ENCODE data around the gene PAFAH1B1.

PAFAH1B1 gene

GRCh38 chr17:2688351-2689342 lies 95.2 kb downstream of the PAFAH1B1 start:
- no peak overlapping the region for H3K4me3 ChIP-seq (ENCODE audit: low read length)
- no peak for TF ChIP-seq CTCF (conservative IDR thresholded peaks at IDR 0.05; ENCODE audit: low read length)
- no peak for DNase-seq (ENCODE audit: low read depth)

DNA sequence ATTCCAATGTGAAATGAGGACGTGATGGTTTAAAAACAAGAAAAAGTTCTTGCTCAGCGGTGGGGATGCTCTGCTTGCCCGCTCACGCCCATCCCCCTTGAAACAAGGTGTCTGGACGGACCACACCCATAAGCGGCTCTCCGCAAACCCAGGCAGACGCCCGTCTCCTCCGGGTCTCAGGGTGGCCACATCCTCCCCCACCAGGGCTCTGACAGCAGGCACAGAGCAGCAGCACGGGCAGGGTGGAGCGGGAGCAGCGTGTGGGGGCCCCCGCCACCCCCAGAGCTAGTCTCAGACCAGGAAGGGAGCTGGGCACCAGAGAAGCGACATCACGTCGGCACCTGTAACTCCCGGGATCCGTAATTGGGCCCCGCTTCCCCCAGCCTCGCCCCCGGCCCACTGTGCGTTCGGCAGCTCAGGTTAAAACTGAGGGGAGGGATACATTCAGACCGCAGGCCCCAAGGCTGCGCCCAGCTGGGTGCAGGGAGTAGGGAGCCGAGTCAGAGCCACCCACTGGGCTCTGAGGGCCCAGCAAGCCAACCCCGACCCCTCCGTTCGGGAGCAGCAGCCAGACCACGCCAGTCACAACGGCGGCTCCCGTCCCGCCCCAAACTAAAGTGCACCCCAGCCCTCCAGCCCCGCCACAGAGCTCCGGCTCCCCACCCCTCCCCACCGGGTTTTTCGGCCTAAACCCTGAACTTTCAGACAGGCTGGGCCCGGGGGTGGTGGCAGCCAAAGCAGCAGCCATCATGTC lies 96.1 kb downstream of the PAFAH1B1 start:
- TF ChIP-seq CTCF (conservative IDR thresholded peaks at IDR 0.05; ENCODE audit: low read length) = no peak
- H3K4me3 ChIP-seq (ENCODE audit: low read length) = no peak overlapping the region
- DNase-seq (ENCODE audit: low read depth) = no peak

- no peak for TF ChIP-seq CTCF (conservative IDR thresholded peaks at IDR 0.05; ENCODE audit: low read length)
- H3K4me3 ChIP-seq (ENCODE audit: low read length) = no peak overlapping the region
- DNase-seq (ENCODE audit: low read depth) = no peak
Measured at GRCh38 chr17:2690165-2691068, 97.0 kb downstream of the PAFAH1B1 start.

DNA sequence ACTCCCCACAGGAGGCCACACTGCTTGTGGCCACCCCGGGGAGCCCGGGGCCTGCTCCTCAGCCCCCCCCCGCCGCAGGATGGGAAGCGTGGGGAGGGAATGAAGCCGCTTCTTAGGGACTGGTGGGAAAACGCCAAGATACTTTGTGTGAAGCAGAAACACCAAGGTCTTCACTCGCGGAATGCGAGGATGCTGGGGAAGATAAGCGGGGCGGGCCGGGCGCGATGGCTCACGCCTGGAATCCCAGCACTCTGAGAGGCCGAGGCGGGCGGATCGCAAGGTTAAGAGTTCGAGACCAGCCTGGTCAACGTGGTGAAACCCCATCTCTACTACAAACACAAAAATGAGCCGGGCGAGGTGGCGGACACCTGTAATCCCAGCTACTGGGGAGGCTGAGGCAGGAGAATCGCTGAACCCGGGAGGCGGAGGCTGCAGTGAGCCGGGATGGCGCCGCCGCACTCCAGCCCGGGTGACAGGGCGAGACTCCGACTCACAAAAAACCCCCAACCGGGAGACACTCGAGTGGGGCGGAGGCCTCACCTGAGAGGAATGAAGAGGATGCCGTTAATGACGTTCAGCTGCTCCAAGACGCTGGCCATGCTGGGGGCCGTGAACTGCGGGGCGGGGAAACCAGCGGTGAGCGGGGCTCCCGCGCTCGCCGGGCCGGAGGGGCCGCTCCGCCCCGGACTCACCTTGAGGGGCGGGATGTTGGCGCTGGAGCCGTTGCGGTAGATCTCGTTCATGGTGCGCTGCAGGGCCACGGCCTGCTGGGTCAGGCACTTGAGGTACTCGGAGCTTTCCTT lies 97.8 kb downstream of the PAFAH1B1 start:
- no peak overlapping the region for H3K4me3 ChIP-seq (ENCODE audit: low read length)
- no peak for TF ChIP-seq CTCF (conservative IDR thresholded peaks at IDR 0.05; ENCODE audit: low read length)
- DNase-seq (ENCODE audit: low read depth) = no peak

DNA sequence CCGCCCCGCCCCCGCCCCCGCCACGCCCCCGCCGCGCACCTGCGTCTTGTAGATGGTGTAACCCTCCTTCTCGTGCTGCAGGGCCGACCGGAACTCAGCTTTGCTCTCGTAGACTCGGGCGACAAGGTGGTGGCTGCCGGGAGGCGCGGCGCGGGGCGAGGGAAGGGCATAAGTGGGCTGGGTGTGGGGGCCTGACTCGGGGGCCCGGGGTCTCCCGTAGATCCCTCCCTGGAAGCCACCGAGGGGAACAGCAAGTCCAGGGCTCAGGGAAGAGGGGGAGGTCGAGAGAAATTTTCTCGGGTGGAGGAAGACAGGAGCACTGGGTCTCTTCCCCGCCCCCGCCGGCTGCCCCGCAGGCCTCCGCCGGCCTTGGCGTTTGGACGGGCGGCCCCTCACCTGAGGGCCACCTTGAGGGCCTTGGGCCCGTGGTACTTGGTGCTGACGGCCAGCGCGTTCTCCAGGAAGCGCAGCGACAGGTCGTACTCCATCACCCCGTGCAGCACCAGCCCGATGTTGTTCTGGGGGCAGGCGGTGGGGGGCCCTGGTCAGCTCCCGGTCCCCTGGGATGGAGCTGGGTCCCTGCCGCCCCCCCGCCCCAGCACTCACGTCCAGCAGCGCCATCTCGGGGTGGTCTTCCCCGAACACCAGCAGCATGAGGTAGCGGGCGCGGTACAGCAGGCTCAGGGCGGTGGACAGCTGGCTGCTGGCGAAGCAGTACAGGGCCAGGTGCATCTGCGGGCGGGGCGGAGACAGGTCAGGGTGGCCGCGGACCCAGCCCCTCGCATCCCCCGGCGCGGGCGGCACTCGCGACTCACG lies 98.7 kb downstream of the PAFAH1B1 start:
- H3K4me3 ChIP-seq (ENCODE audit: low read length) = no peak overlapping the region
- TF ChIP-seq CTCF (conservative IDR thresholded peaks at IDR 0.05; ENCODE audit: low read length) = no peak
- DNase-seq (ENCODE audit: low read depth) = no peak

Measured in AG10803 (cell line).